ENCODE results near the gene CAB39L.

The CAB39L gene

DNA sequence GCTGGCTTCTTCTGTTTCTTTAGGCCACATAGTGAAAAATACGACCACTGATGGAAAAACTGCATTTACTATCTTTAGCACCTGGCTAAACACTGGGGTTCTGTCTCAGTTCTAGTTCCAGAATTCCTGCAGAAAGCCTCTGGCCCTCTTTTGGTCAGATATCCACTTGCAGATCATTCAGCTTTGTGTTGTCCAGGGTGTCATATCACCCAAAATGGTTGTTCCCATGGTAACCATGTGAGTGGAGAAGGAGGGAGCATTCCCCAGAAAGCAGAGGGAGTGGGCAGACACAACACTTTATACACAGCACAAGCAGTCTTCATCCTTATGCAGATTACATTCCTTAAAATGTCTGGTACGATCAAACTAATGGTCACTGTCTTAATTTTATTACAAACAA is 73.5 kb downstream of the CAB39L start:
- Histone ChIP-seq H3K4ac (ENCODE audit: low read depth, low read length) (no peak overlapping the region), H3K4me2 (ENCODE audit: low read length) (no peak overlapping the region), H3K27ac (ENCODE audit: low read depth, low read length) (no peak overlapping the region), H4K12ac (ENCODE audit: low read depth, low read length) (no peak overlapping the region), H2AK5ac (ENCODE audit: low read length) (no peak overlapping the region), H3K18ac (ENCODE audit: low read length) (no peak overlapping the region), H3K4me3 (ENCODE audit: low read depth, low read length) (no peak overlapping the region), H3K14ac (ENCODE audit: low read length) (no peak overlapping the region), H3K9ac (ENCODE audit: low read length) (no peak overlapping the region), H2BK120ac (ENCODE audit: insufficient read depth, low read length, poor library complexity) (no peak overlapping the region), H4K91ac (ENCODE audit: low read depth, low read length) (no peak overlapping the region), H3K79me1 (ENCODE audit: low read length) (no peaks in the 10 kb centered on the region), H3K23ac (ENCODE audit: low read length) (no peak overlapping the region), H2BK12ac (ENCODE audit: low read length) (no peak overlapping the region), H2BK5ac (ENCODE audit: low read depth, low read length, poor library complexity) (no peak overlapping the region), H2AFZ (ENCODE audit: insufficient read depth, low read length, poor library complexity) (no peak overlapping the region), H3K36me3 (ENCODE audit: control insufficient read depth in 1 of 2, insufficient read depth in 2 of 2, low read length in 2 of 2) (no peaks in the 10 kb centered on the region), H4K8ac (ENCODE audit: low read depth, low read length) (no peak overlapping the region), H3K4me1 (ENCODE audit: control insufficient read depth in 1 of 2, insufficient read depth in 2 of 2, low read length in 2 of 2) (peaks cover 0 to 2% of the 10 kb centered on the region in 2 experiments), H3K27me3 (ENCODE audit: insufficient read depth, low read length) (no peaks in the 10 kb centered on the region), H3K9me3 (ENCODE audit: insufficient read depth, low read depth, low read length) (no peaks in the 10 kb centered on the region), H3K79me2 (ENCODE audit: control insufficient read depth, insufficient read depth, low read length, poor library complexity) (no peaks in the 10 kb centered on the region)
- WGBS (ENCODE audit: extremely low coverage, insufficient coverage, insufficient read length): no CpG with 5 or more reads among the region's 2 CpGs
- no peak for DNase-seq

DNA sequence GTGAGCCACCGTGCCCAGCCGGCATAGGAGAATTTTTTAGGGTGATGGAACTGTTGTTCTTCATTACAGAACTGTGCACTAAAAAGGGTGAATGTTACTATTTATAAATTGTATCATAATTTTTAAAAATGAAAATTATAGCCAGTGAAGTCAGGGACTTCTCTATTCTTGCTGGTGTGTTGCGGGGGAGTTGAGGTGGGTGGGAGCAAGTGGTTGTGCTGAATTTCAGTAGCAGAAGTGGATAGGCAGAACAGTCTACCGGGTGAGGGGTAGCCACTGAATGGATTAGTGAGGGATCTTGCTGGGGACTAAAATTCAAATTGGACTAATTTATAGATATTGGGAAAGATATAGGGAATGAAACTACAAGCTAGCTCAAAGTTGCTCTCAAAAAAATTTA is 74.0 kb downstream of the CAB39L start:
- Histone ChIP-seq H3K36me3 (ENCODE audit: control insufficient read depth in 1 of 2, insufficient read depth in 2 of 2, low read length in 2 of 2) (no peaks in the 10 kb centered on the region), H3K4ac (ENCODE audit: low read depth, low read length) (no peak overlapping the region), H2BK120ac (ENCODE audit: insufficient read depth, low read length, poor library complexity) (no peak overlapping the region), H3K79me2 (ENCODE audit: control insufficient read depth, insufficient read depth, low read length, poor library complexity) (no peaks in the 10 kb centered on the region), H3K18ac (ENCODE audit: low read length) (no peak overlapping the region), H3K9me3 (ENCODE audit: insufficient read depth, low read depth, low read length) (no peaks in the 10 kb centered on the region), H2BK12ac (ENCODE audit: low read length) (no peak overlapping the region), H4K8ac (ENCODE audit: low read depth, low read length) (no peak overlapping the region), H3K14ac (ENCODE audit: low read length) (no peak overlapping the region), H3K4me2 (ENCODE audit: low read length) (no peak overlapping the region), H2BK5ac (ENCODE audit: low read depth, low read length, poor library complexity) (no peak overlapping the region), H2AFZ (ENCODE audit: insufficient read depth, low read length, poor library complexity) (no peak overlapping the region), H3K23ac (ENCODE audit: low read length) (no peak overlapping the region), H3K27me3 (ENCODE audit: insufficient read depth, low read length) (no peaks in the 10 kb centered on the region), H3K27ac (ENCODE audit: low read depth, low read length) (no peak overlapping the region), H4K12ac (ENCODE audit: low read depth, low read length) (no peak overlapping the region), H3K4me3 (ENCODE audit: low read depth, low read length) (no peak overlapping the region), H3K4me1 (ENCODE audit: control insufficient read depth in 1 of 2, insufficient read depth in 2 of 2, low read length in 2 of 2) (peaks cover 0 to 2% of the 10 kb centered on the region in 2 experiments), H4K91ac (ENCODE audit: low read depth, low read length) (no peak overlapping the region), H3K9ac (ENCODE audit: low read length) (no peak overlapping the region), H2AK5ac (ENCODE audit: low read length) (no peak overlapping the region), H3K79me1 (ENCODE audit: low read length) (no peaks in the 10 kb centered on the region)
- no CpG with 5 or more reads among the region's 4 CpGs for WGBS (ENCODE audit: extremely low coverage, insufficient coverage, insufficient read length)
- DNase-seq: no peak

DNA sequence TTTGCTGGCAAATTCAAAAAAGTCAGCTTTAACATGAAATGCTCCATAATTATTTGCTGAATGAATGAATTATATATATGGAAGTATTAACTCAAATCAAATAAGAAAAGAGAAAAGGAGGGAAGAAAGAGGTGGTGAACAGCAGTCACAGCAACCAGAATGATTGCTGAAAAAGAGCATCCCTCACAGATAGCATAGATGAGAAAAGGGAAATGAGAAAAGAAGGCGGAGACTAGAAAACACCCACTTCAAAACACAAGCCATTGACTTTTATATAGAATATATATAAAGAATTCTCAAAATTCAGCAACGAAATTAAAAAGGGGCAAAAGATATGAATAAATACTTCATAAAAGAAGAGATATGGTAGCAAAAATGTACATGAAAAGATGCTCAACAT is 75.2 kb downstream of the CAB39L start:
- H4K12ac ChIP-seq (ENCODE audit: low read depth, low read length): no peak overlapping the region
- H2AFZ ChIP-seq (ENCODE audit: insufficient read depth, low read length, poor library complexity): no peak overlapping the region
- H3K18ac ChIP-seq (ENCODE audit: low read length): no peak overlapping the region
- no peak overlapping the region for H2BK12ac ChIP-seq (ENCODE audit: low read length)
- no peak overlapping the region for H3K4ac ChIP-seq (ENCODE audit: low read depth, low read length)
- no peak overlapping the region for H2AK5ac ChIP-seq (ENCODE audit: low read length)
- H4K8ac ChIP-seq (ENCODE audit: low read depth, low read length): no peak overlapping the region
- H3K4me2 ChIP-seq (ENCODE audit: low read length): no peak overlapping the region
- H3K36me3 ChIP-seq (ENCODE audit: control insufficient read depth in 1 of 2, insufficient read depth in 2 of 2, low read length in 2 of 2): no peaks in the 10 kb centered on the region
- H3K27me3 ChIP-seq (ENCODE audit: insufficient read depth, low read length): no peaks in the 10 kb centered on the region
- no peak overlapping the region for H2BK5ac ChIP-seq (ENCODE audit: low read depth, low read length, poor library complexity)
- H4K91ac ChIP-seq (ENCODE audit: low read depth, low read length): no peak overlapping the region
- no peak overlapping the region for H3K9ac ChIP-seq (ENCODE audit: low read length)
- H3K79me2 ChIP-seq (ENCODE audit: control insufficient read depth, insufficient read depth, low read length, poor library complexity): no peaks in the 10 kb centered on the region
- H3K4me3 ChIP-seq (ENCODE audit: low read depth, low read length): no peak overlapping the region
- DNase-seq: no peak
- H3K4me1 ChIP-seq (ENCODE audit: control insufficient read depth in 1 of 2, insufficient read depth in 2 of 2, low read length in 2 of 2): peaks cover 0 to 2% of the 10 kb centered on the region in 2 experiments
- H2BK120ac ChIP-seq (ENCODE audit: insufficient read depth, low read length, poor library complexity): no peak overlapping the region
- no peak overlapping the region for H3K27ac ChIP-seq (ENCODE audit: low read depth, low read length)
- H3K23ac ChIP-seq (ENCODE audit: low read length): no peak overlapping the region
- WGBS (ENCODE audit: extremely low coverage, insufficient coverage, insufficient read length): no CpG with 5 or more reads among the region's 2 CpGs
- no peaks in the 10 kb centered on the region for H3K79me1 ChIP-seq (ENCODE audit: low read length)
- H3K9me3 ChIP-seq (ENCODE audit: insufficient read depth, low read depth, low read length): no peaks in the 10 kb centered on the region
- H3K14ac ChIP-seq (ENCODE audit: low read length): no peak overlapping the region

DNA sequence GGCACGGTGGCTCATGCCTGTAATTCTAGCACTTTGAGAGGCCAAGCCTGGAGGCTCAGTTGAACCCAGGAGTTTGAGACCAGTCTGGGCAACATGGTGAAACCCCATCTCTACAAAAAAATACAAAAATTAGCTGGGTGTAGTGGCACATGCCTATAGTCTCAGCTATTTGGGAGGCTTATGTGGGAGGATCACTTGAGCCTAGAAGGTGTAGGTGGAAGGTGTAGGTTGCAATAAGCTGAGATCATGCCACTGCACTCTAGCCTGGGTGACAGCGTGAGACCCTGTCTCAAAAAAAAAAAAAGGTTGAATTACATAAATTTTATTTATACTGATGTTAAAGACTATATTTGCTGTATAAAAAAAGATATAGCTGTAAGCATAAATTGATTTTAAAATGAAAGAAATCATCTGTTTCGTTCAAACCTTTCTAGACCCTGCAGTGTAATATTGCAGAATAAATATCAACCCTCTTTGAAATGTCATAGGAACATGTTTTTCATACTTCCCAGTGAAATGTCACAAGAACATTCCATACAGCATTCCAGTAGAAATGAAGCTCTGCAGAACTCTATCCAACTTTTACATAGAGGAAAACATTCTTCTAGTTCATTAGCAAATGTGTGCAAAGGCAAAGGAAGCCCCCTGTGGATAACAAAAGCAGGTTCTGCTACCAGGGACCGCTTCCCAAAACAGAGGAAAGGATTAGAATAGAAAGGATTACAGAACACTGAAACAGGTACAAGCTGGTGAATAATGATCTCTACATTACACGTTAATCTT is 76.0 kb downstream of the CAB39L start:
- H3K4me3 ChIP-seq (ENCODE audit: low read depth, low read length): no peak overlapping the region
- peak in 1 of 2 donors; percentile 73 for DNase-seq

More for the DNA sequence above, 76.0 kb downstream of the CAB39L start:
- H2AK5ac ChIP-seq (ENCODE audit: low read length): no peak overlapping the region
- no peak overlapping the region for H4K91ac ChIP-seq (ENCODE audit: low read depth, low read length)
- no peak overlapping the region for H3K4ac ChIP-seq (ENCODE audit: low read depth, low read length)
- no peaks in the 10 kb centered on the region for H3K79me2 ChIP-seq (ENCODE audit: control insufficient read depth, insufficient read depth, low read length, poor library complexity)
- no peak overlapping the region for H2BK12ac ChIP-seq (ENCODE audit: low read length)
- no CpG with 5 or more reads among the region's 5 CpGs for WGBS (ENCODE audit: extremely low coverage, insufficient coverage, insufficient read length)
- H3K9me3 ChIP-seq (ENCODE audit: insufficient read depth, low read depth, low read length): no peaks in the 10 kb centered on the region
- no peaks in the 10 kb centered on the region for H3K27me3 ChIP-seq (ENCODE audit: insufficient read depth, low read length)
- no peaks in the 10 kb centered on the region for H3K4me1 ChIP-seq (ENCODE audit: control insufficient read depth in 1 of 2, insufficient read depth in 2 of 2, low read length in 2 of 2)
- no peak overlapping the region for H3K14ac ChIP-seq (ENCODE audit: low read length)
- no peak overlapping the region for H4K12ac ChIP-seq (ENCODE audit: low read depth, low read length)
- H2AFZ ChIP-seq (ENCODE audit: insufficient read depth, low read length, poor library complexity): no peak overlapping the region
- no peak overlapping the region for H3K18ac ChIP-seq (ENCODE audit: low read length)
- no peak overlapping the region for H2BK5ac ChIP-seq (ENCODE audit: low read depth, low read length, poor library complexity)
- H3K27ac ChIP-seq (ENCODE audit: low read depth, low read length): no peak overlapping the region
- H2BK120ac ChIP-seq (ENCODE audit: insufficient read depth, low read length, poor library complexity): peak overlapping the region; percentile 43
- no peaks in the 10 kb centered on the region for H3K79me1 ChIP-seq (ENCODE audit: low read length)
- no peak overlapping the region for H4K8ac ChIP-seq (ENCODE audit: low read depth, low read length)
- no peak overlapping the region for H3K4me2 ChIP-seq (ENCODE audit: low read length)
- H3K36me3 ChIP-seq (ENCODE audit: control insufficient read depth in 1 of 2, insufficient read depth in 2 of 2, low read length in 2 of 2): no peaks in the 10 kb centered on the region
- no peak overlapping the region for H3K9ac ChIP-seq (ENCODE audit: low read length)
- no peak overlapping the region for H3K23ac ChIP-seq (ENCODE audit: low read length)

All from trophoblast cell (in vitro differentiated cells and primary cell).